RKO (cell line): ENCODE data around the gene LCP1.

Source experiments
- DNase-seq: peaks from one replicate; pipeline ENCODE4 v3.0.0-alpha.2; 2016; ENCODE audit warnings: low spot score

LCP1 gene

GRCh38 chr13:46127358-46128023 is 54.5 kb downstream of the LCP1 start:
- DNase-seq, result no peak

- peak; percentile 78 for DNase-seq
Measured at GRCh38 chr13:46126552-46127357, 55.2 kb downstream of the LCP1 start.

GRCh38 chr13:46126056-46126455 is 55.9 kb downstream of the LCP1 start:
- DNase-seq, result no peak

GRCh38 chr13:46124967-46125933 is 56.7 kb downstream of the LCP1 start:
- no peak for DNase-seq

GRCh38 chr13:46124531-46124966 is 57.4 kb downstream of the LCP1 start:
- DNase-seq, result no peak

- DNase-seq, result no peak
Measured at GRCh38 chr13:46122304-46122703, 59.7 kb downstream of the LCP1 start.

GRCh38 chr13:46121597-46122163 is 60.3 kb downstream of the LCP1 start:
- no peak for DNase-seq

- no peak for DNase-seq
Measured at GRCh38 chr13:46121033-46121432, 60.9 kb downstream of the LCP1 start.

GRCh38 chr13:46119883-46120614 is 61.9 kb downstream of the LCP1 start:
- no peak for DNase-seq

GRCh38 chr13:46116653-46117502 is 65.1 kb downstream of the LCP1 start:
- no peak for DNase-seq

- DNase-seq, result no peak
Measured at GRCh38 chr13:46114613-46115012, 67.4 kb downstream of the LCP1 start.

- peak; percentile 62 for DNase-seq
Measured at GRCh38 chr13:46113596-46113995, 68.4 kb downstream of the LCP1 start.

GRCh38 chr13:46111151-46111550 is 70.8 kb downstream of the LCP1 start:
- DNase-seq, result no peak

GRCh38 chr13:46109451-46109850 is 72.5 kb downstream of the LCP1 start:
- no peak for DNase-seq

GRCh38 chr13:46106839-46107371 is 75.1 kb downstream of the LCP1 start:
- DNase-seq, result no peak

- no peak for DNase-seq
Measured at GRCh38 chr13:46104868-46105267, 77.1 kb downstream of the LCP1 start, which contains the start of gene CPB2. CPB2 (minus strand) TSS chr13:46105033; CDS start chr13:46105009, 24 bp downstream.

- DNase-seq, result no peak
Measured at GRCh38 chr13:46103037-46103436, 78.9 kb downstream of the LCP1 start.

- DNase-seq, result no peak
Measured at GRCh38 chr13:46102255-46102605, 79.7 kb downstream of the LCP1 start.

- DNase-seq, result no peak
Measured at GRCh38 chr13:46101484-46102254, 80.3 kb downstream of the LCP1 start.
